Measurements from ENCODE around the gene TLR9.

The TLR9 gene

GRCh38 chr3:52196977-52197376, 28.5 kb downstream of the TLR9 start:
- Histone ChIP-seq H3K27me3 (replicated peaks; ENCODE audit: control insufficient read depth, insufficient read depth, low read length) (no peaks in the 10 kb centered on the region), H3K4me1 (ENCODE audit: control insufficient read depth, insufficient read depth, low read length) (peaks cover 64% of the 10 kb centered on the region)

GRCh38 chr3:52195823-52196331, 29.6 kb downstream of the TLR9 start:
- Histone ChIP-seq H3K4me1 (ENCODE audit: control insufficient read depth, insufficient read depth, low read length) (peaks cover 62% of the 10 kb centered on the region), H3K9ac (ENCODE audit: low read length) (peak overlapping the region; percentile 25), H3K36me3 (ENCODE audit: control insufficient read depth, insufficient read depth, low read length, severe bottlenecking) (peaks cover 5% of the 10 kb centered on the region), H3K9me3 (ENCODE audit: control insufficient read depth, low read length) (no peaks in the 10 kb centered on the region), H3K4me3 (ENCODE audit: low read length) (peak overlapping the region; percentile 13), H3K27me3 (replicated peaks; ENCODE audit: control insufficient read depth, insufficient read depth, low read length) (no peaks in the 10 kb centered on the region)
- DNase-seq (ENCODE audit: low read depth), result peak; percentile 79

More at GRCh38 chr3:52196977-52197376, 28.5 kb downstream of the TLR9 start:
- peak overlapping the region; percentile 91 for H3K4me3 ChIP-seq (ENCODE audit: low read length)
- no peak for DNase-seq (ENCODE audit: low read depth)
- no peaks in the 10 kb centered on the region for H3K9me3 ChIP-seq (ENCODE audit: control insufficient read depth, low read length)
- peak overlapping the region; percentile 95 for H3K9ac ChIP-seq (ENCODE audit: low read length)
- H3K36me3 ChIP-seq (ENCODE audit: control insufficient read depth, insufficient read depth, low read length, severe bottlenecking), result peaks cover 13% of the 10 kb centered on the region

GRCh38 chr3:52195291-52195597, 30.2 kb downstream of the TLR9 start:
- peak overlapping the region; percentile 13 for H3K4me3 ChIP-seq (ENCODE audit: low read length)
- H3K36me3 ChIP-seq (ENCODE audit: control insufficient read depth, insufficient read depth, low read length, severe bottlenecking), result peaks cover 5% of the 10 kb centered on the region
- H3K4me1 ChIP-seq (ENCODE audit: control insufficient read depth, insufficient read depth, low read length), result peaks cover 62% of the 10 kb centered on the region
- H3K9me3 ChIP-seq (ENCODE audit: control insufficient read depth, low read length), result no peaks in the 10 kb centered on the region
- no peaks in the 10 kb centered on the region for H3K27me3 ChIP-seq (replicated peaks; ENCODE audit: control insufficient read depth, insufficient read depth, low read length)
- H3K9ac ChIP-seq (ENCODE audit: low read length), result no peak overlapping the region
- DNase-seq (ENCODE audit: low read depth), result no peak

GRCh38 chr3:52194485-52195290, 30.8 kb downstream of the TLR9 start:
- Histone ChIP-seq H3K9ac (ENCODE audit: low read length) (no peak overlapping the region), H3K27me3 (replicated peaks; ENCODE audit: control insufficient read depth, insufficient read depth, low read length) (no peaks in the 10 kb centered on the region), H3K9me3 (ENCODE audit: control insufficient read depth, low read length) (no peaks in the 10 kb centered on the region), H3K4me3 (ENCODE audit: low read length) (no peak overlapping the region), H3K4me1 (ENCODE audit: control insufficient read depth, insufficient read depth, low read length) (peaks cover 62% of the 10 kb centered on the region), H3K36me3 (ENCODE audit: control insufficient read depth, insufficient read depth, low read length, severe bottlenecking) (peaks cover 3% of the 10 kb centered on the region)
- no peak for DNase-seq (ENCODE audit: low read depth)

GRCh38 chr3:52193065-52193464, 32.4 kb downstream of the TLR9 start:
- H3K9me3 ChIP-seq (ENCODE audit: control insufficient read depth, low read length), result no peaks in the 10 kb centered on the region
- H3K4me3 ChIP-seq (ENCODE audit: low read length), result no peak overlapping the region
- no peak overlapping the region for H3K9ac ChIP-seq (ENCODE audit: low read length)
- DNase-seq (ENCODE audit: low read depth), result peak; percentile 33
- H3K4me1 ChIP-seq (ENCODE audit: control insufficient read depth, insufficient read depth, low read length), result peaks cover 52% of the 10 kb centered on the region
- H3K36me3 ChIP-seq (ENCODE audit: control insufficient read depth, insufficient read depth, low read length, severe bottlenecking), result no peaks in the 10 kb centered on the region
- H3K27me3 ChIP-seq (replicated peaks; ENCODE audit: control insufficient read depth, insufficient read depth, low read length), result no peaks in the 10 kb centered on the region

GRCh38 chr3:52191663-52192062, 33.8 kb downstream of the TLR9 start:
- Histone ChIP-seq H3K36me3 (ENCODE audit: control insufficient read depth, insufficient read depth, low read length, severe bottlenecking) (no peaks in the 10 kb centered on the region), H3K4me1 (ENCODE audit: control insufficient read depth, insufficient read depth, low read length) (peaks cover 41% of the 10 kb centered on the region), H3K27me3 (replicated peaks; ENCODE audit: control insufficient read depth, insufficient read depth, low read length) (no peaks in the 10 kb centered on the region), H3K9me3 (ENCODE audit: control insufficient read depth, low read length) (no peaks in the 10 kb centered on the region), H3K4me3 (ENCODE audit: low read length) (no peak overlapping the region), H3K9ac (ENCODE audit: low read length) (no peak overlapping the region)
- DNase-seq (ENCODE audit: low read depth), result no peak

GRCh38 chr3:52190294-52191074, 35.0 kb downstream of the TLR9 start:
- no peaks in the 10 kb centered on the region for H3K27me3 ChIP-seq (replicated peaks; ENCODE audit: control insufficient read depth, insufficient read depth, low read length)
- no peak overlapping the region for H3K4me3 ChIP-seq (ENCODE audit: low read length)
- no peak overlapping the region for H3K9ac ChIP-seq (ENCODE audit: low read length)
- DNase-seq (ENCODE audit: low read depth), result peak; percentile 25
- peaks cover 29% of the 10 kb centered on the region for H3K4me1 ChIP-seq (ENCODE audit: control insufficient read depth, insufficient read depth, low read length)
- H3K9me3 ChIP-seq (ENCODE audit: control insufficient read depth, low read length), result no peaks in the 10 kb centered on the region
- H3K36me3 ChIP-seq (ENCODE audit: control insufficient read depth, insufficient read depth, low read length, severe bottlenecking), result no peaks in the 10 kb centered on the region

- no peak for DNase-seq (ENCODE audit: low read depth)
- H3K27me3 ChIP-seq (replicated peaks; ENCODE audit: control insufficient read depth, insufficient read depth, low read length), result no peaks in the 10 kb centered on the region
- peaks cover 27% of the 10 kb centered on the region for H3K4me1 ChIP-seq (ENCODE audit: control insufficient read depth, insufficient read depth, low read length)
Measured at GRCh38 chr3:52188556-52188955, 36.9 kb downstream of the TLR9 start.

GRCh38 chr3:52186729-52187128, 38.7 kb downstream of the TLR9 start:
- Histone ChIP-seq H3K4me3 (ENCODE audit: low read length) (no peak overlapping the region), H3K4me1 (ENCODE audit: control insufficient read depth, insufficient read depth, low read length) (peaks cover 26% of the 10 kb centered on the region), H3K9ac (ENCODE audit: low read length) (no peak overlapping the region), H3K9me3 (ENCODE audit: control insufficient read depth, low read length) (no peaks in the 10 kb centered on the region), H3K36me3 (ENCODE audit: control insufficient read depth, insufficient read depth, low read length, severe bottlenecking) (no peaks in the 10 kb centered on the region), H3K27me3 (replicated peaks; ENCODE audit: control insufficient read depth, insufficient read depth, low read length) (no peaks in the 10 kb centered on the region)
- no peak for DNase-seq (ENCODE audit: low read depth)

More at GRCh38 chr3:52188556-52188955, 36.9 kb downstream of the TLR9 start:
- Histone ChIP-seq H3K9ac (ENCODE audit: low read length) (no peak overlapping the region), H3K9me3 (ENCODE audit: control insufficient read depth, low read length) (no peaks in the 10 kb centered on the region), H3K4me3 (ENCODE audit: low read length) (no peak overlapping the region), H3K36me3 (ENCODE audit: control insufficient read depth, insufficient read depth, low read length, severe bottlenecking) (no peaks in the 10 kb centered on the region)

- H3K9me3 ChIP-seq (ENCODE audit: control insufficient read depth, low read length), result no peaks in the 10 kb centered on the region
- no peak for DNase-seq (ENCODE audit: low read depth)
- no peaks in the 10 kb centered on the region for H3K27me3 ChIP-seq (replicated peaks; ENCODE audit: control insufficient read depth, insufficient read depth, low read length)
- H3K4me1 ChIP-seq (ENCODE audit: control insufficient read depth, insufficient read depth, low read length), result peaks cover 23% of the 10 kb centered on the region
- no peaks in the 10 kb centered on the region for H3K36me3 ChIP-seq (ENCODE audit: control insufficient read depth, insufficient read depth, low read length, severe bottlenecking)
- H3K4me3 ChIP-seq (ENCODE audit: low read length), result no peak overlapping the region
- no peak overlapping the region for H3K9ac ChIP-seq (ENCODE audit: low read length)
Measured at GRCh38 chr3:52185837-52186236, 39.6 kb downstream of the TLR9 start.

GRCh38 chr3:52185311-52185710, 40.1 kb downstream of the TLR9 start:
- H3K4me1 ChIP-seq (ENCODE audit: control insufficient read depth, insufficient read depth, low read length), result peaks cover 18% of the 10 kb centered on the region
- no peaks in the 10 kb centered on the region for H3K27me3 ChIP-seq (replicated peaks; ENCODE audit: control insufficient read depth, insufficient read depth, low read length)
- no peak overlapping the region for H3K9ac ChIP-seq (ENCODE audit: low read length)
- DNase-seq (ENCODE audit: low read depth), result no peak
- no peaks in the 10 kb centered on the region for H3K9me3 ChIP-seq (ENCODE audit: control insufficient read depth, low read length)
- no peaks in the 10 kb centered on the region for H3K36me3 ChIP-seq (ENCODE audit: control insufficient read depth, insufficient read depth, low read length, severe bottlenecking)
- no peak overlapping the region for H3K4me3 ChIP-seq (ENCODE audit: low read length)

Measured in adipocyte (in vitro differentiated cells).